ENCODE measurements around the gene SLC18A3. TPM values are rescaled to one million over a fixed set of nuclear protein-coding genes. Genes with fewer than 3 reads are reported as not detected.

SLC18A3 gene
- total RNA-seq, 4 donors from 2014 or later, result not detected

GRCh38 chr10:49633327-49634068 lies 23.4 kb downstream of the SLC18A3 start:
- no peaks in the 10 kb centered on the region for H3K27me3 ChIP-seq
- H3K36me3 ChIP-seq, result no peaks in the 10 kb centered on the region
- TF ChIP-seq EP300 (IDR thresholded peaks at IDR 0.05) (no peak), POLR2A (IDR thresholded peaks at IDR 0.05) (no peak), CTCF (IDR thresholded peaks at IDR 0.05) (no peak)
- H3K9me3 ChIP-seq, result no peaks in the 10 kb centered on the region
- no peaks in the 10 kb centered on the region for H3K4me1 ChIP-seq
- WGBS, 2 donors, result 39 to 45% methylated on average over 13 of the region's 13 CpGs
- H3K27ac ChIP-seq, result no peak overlapping the region
- no peak overlapping the region for H3K4me3 ChIP-seq
- no peak for DNase-seq (ENCODE audit: low spot score in 2 of 2)

- Histone ChIP-seq H3K4me1 (no peaks in the 10 kb centered on the region), H3K27ac (no peak overlapping the region), H3K27me3 (no peaks in the 10 kb centered on the region), H3K9me3 (no peaks in the 10 kb centered on the region), H3K36me3 (no peaks in the 10 kb centered on the region), H3K4me3 (no peak overlapping the region)
- DNase-seq (ENCODE audit: low spot score in 2 of 2), result no peak
- TF ChIP-seq POLR2A (IDR thresholded peaks at IDR 0.05), result no peak
- no peak for TF ChIP-seq EP300 (IDR thresholded peaks at IDR 0.05)
- no peak for TF ChIP-seq CTCF (IDR thresholded peaks at IDR 0.05)
- 67 to 74% methylated on average over 8 of the region's 8 CpGs for WGBS, 2 donors
Measured at GRCh38 chr10:49634069-49634660, 24.1 kb downstream of the SLC18A3 start.

- DNase-seq (ENCODE audit: low spot score in 2 of 2), result no peak
- H3K9me3 ChIP-seq, result no peaks in the 10 kb centered on the region
- no peak overlapping the region for H3K4me3 ChIP-seq
- TF ChIP-seq CTCF (IDR thresholded peaks at IDR 0.05), result no peak
- TF ChIP-seq EP300 (IDR thresholded peaks at IDR 0.05), result no peak
- no peak for TF ChIP-seq POLR2A (IDR thresholded peaks at IDR 0.05)
- H3K4me1 ChIP-seq, result no peaks in the 10 kb centered on the region
- no peak overlapping the region for H3K27ac ChIP-seq
- H3K36me3 ChIP-seq, result no peaks in the 10 kb centered on the region
- WGBS, 2 donors, result 82 to 96% methylated on average over 3 of the region's 3 CpGs
- peaks cover 0 to 16% of the 10 kb centered on the region in 2 donors for H3K27me3 ChIP-seq
Measured at GRCh38 chr10:49642311-49642710, 32.2 kb downstream of the SLC18A3 start.

- Histone ChIP-seq H3K4me3 (no peak overlapping the region), H3K36me3 (no peaks in the 10 kb centered on the region), H3K4me1 (no peaks in the 10 kb centered on the region), H3K9me3 (no peaks in the 10 kb centered on the region), H3K27ac (no peak overlapping the region), H3K27me3 (peaks cover 0 to 16% of the 10 kb centered on the region in 2 donors)
- no peak for DNase-seq (ENCODE audit: low spot score in 2 of 2)
- WGBS, 2 donors, result 83 to 87% methylated on average over 5 of the region's 5 CpGs
- TF ChIP-seq POLR2A (IDR thresholded peaks at IDR 0.05), result no peak
- TF ChIP-seq EP300 (IDR thresholded peaks at IDR 0.05), result no peak
- TF ChIP-seq CTCF (IDR thresholded peaks at IDR 0.05), result no peak
Measured at GRCh38 chr10:49643241-49644034, 33.3 kb downstream of the SLC18A3 start.

Measured in tibial nerve (tissue), 4 donors.